Fibroblast of lung (primary cell): ENCODE data around the gene ANO1. TPM values are rescaled to one million over a fixed set of nuclear protein-coding genes. Genes with fewer than 3 reads are reported as not detected.

ENCODE experiments used
- DNase-seq, 2 donors: peaks; one replicate each; pipeline versions ENCODE4 v3.0.0 to v3.0.0-alpha.2; 2010; ENCODE audit warnings: low read depth in 2 of 2
- H2AFZ ChIP-seq: 2 replicates; pipeline ENCODE4 v1.5.1; 2012; ENCODE audit warnings: low read length, control low read depth, inconsistent platforms
- H3K27ac ChIP-seq: 2 replicates; pipeline ENCODE4 v1.5.1; 2011; ENCODE audit warnings: low read length, control low read depth; ENCODE audit not compliant: insufficient read depth
- H3K27me3 ChIP-seq: 2 replicates; pipeline ENCODE4 v1.5.1; 2011; ENCODE audit warnings: mild to moderate bottlenecking, low read length; ENCODE audit not compliant: control insufficient read depth, insufficient read depth
- H3K36me3 ChIP-seq: 2 replicates; pipeline ENCODE4 v1.5.1; 2011; ENCODE audit warnings: low read length; ENCODE audit not compliant: control insufficient read depth, insufficient read depth
- H3K4me1 ChIP-seq: 2 replicates; pipeline ENCODE4 v1.5.1; 2011; ENCODE audit warnings: low read length; ENCODE audit not compliant: control insufficient read depth, insufficient read depth; ENCODE audit errors: extremely low read depth
- H3K4me2 ChIP-seq: 2 replicates; pipeline ENCODE4 v1.5.1; 2011; ENCODE audit warnings: low read length, control low read depth; ENCODE audit not compliant: insufficient read depth; ENCODE audit errors: extremely low read depth
- H3K4me3 ChIP-seq, 4 experiments: fragments of 200-600 bp in 1 of 4; sonication (generic) in 1 of 4; replicated peaks in 1 of 4; 2 replicates each; pipeline ENCODE4 v1.5.1; 2011 to 2016; ENCODE audit warnings: low read length in 4 of 4, low read depth in 3 of 4, mild to moderate bottlenecking in 3 of 4, control low read depth in 2 of 4, inconsistent platforms in 1 of 4, mixed read lengths in 1 of 4; ENCODE audit not compliant: insufficient read depth in 1 of 4; ENCODE audit errors: control extremely low read depth in 1 of 4
- H3K79me2 ChIP-seq: 2 replicates; pipeline ENCODE4 v1.5.1; 2012; ENCODE audit warnings: mild to moderate bottlenecking, low read length, inconsistent platforms; ENCODE audit not compliant: control insufficient read depth, insufficient read depth
- H3K9ac ChIP-seq: 2 replicates; pipeline ENCODE4 v1.5.1; 2011; ENCODE audit warnings: mild to moderate bottlenecking, low read length, control low read depth; ENCODE audit not compliant: insufficient read depth
- H3K9me3 ChIP-seq: 2 replicates; pipeline ENCODE4 v1.5.1; 2012; ENCODE audit warnings: low read depth, low read length; ENCODE audit not compliant: control insufficient read depth, insufficient read depth
- H4K20me1 ChIP-seq: 2 replicates; pipeline ENCODE4 v1.5.1; 2011; ENCODE audit warnings: low read length; ENCODE audit not compliant: control insufficient read depth, insufficient read depth; ENCODE audit errors: extremely low read depth
- CTCF ChIP-seq, 2 donors: IDR thresholded peaks in 1 of 2; conservative IDR thresholded peaks in 1 of 2; 1 replicate in 1 of 2; 2 replicates in 1 of 2; pipeline ENCODE4 v1.5.1; 2011 to 2012; ENCODE audit warnings: low read length in 2 of 2, control low read depth in 1 of 2, inconsistent platforms in 1 of 2, low read depth in 1 of 2, mild to moderate bottlenecking in 1 of 2
- EZH2 ChIP-seq: IDR thresholded peaks from 2 replicates; pipeline ENCODE4 v1.5.1; 2012; ENCODE audit warnings: low read length, control low read depth, mild to moderate bottlenecking; ENCODE audit errors: missing control alignments
- polyA plus RNA-seq, 2 donors: library from polyadenylated mRNA; depleted of rRNA in 1 of 2; stranded (reverse) in 1 of 2; unstranded in 1 of 2; fragments of >200 nt; gene quantifications; 2 replicates each; pipeline ENCODE4 v1.2.1, GENCODE V29; 2011 to 2012; ENCODE audit warnings: missing spikeins in 1 of 2
- total RNA-seq: library from RNA; depleted of rRNA; stranded (reverse); fragments of >200 nt; gene quantifications from 2 replicates; pipeline ENCODE4 v1.2.1, GENCODE V29; 2014

The ANO1 gene
- total and polyA plus RNA-seq, 2 donors (not counting 1 experiment from before 2014, with no cell fraction given) = 0.99 to 4.1 TPM

GRCh38 chr11:70202920-70203750 lies 125.0 kb downstream of the ANO1 start, which contains the start of gene FADD:
Gene FADD (plus strand): TSS chr11:70203296. CDS start chr11:70203460, 164 bp downstream.
- peak; percentile 89 to 90 for DNase-seq
- Histone ChIP-seq H3K27ac (peak within 1 kb of the TSS; percentile 94), H3K79me2 (peaks cover 40% of the 10 kb centered on the region), H3K4me1 (peaks cover 7% of the 10 kb centered on the region), H2AFZ (peak within 1 kb of the TSS; percentile 85), H3K27me3 (no peaks in the 10 kb centered on the region), H3K4me3 (peak within 1 kb of the TSS; percentile 88 to 98 (median 94)), H3K4me2 (peak within 1 kb of the TSS; percentile 97), H3K9ac (peak within 1 kb of the TSS; percentile 95), H4K20me1 (no peaks in the 10 kb centered on the region), H3K9me3 (no peaks in the 10 kb centered on the region), H3K36me3 (peaks cover 13% of the 10 kb centered on the region)
- TF ChIP-seq CTCF (conservative IDR thresholded peaks at IDR 0.05 in 1 of 2, IDR thresholded peaks at IDR 0.05 in 1 of 2; ENCODE audit: low read depth in 1 of 2, low read length in 2 of 2) (no peak), EZH2 (no peak)

GRCh38 chr11:70203751-70204465 lies 125.8 kb downstream of the ANO1 start:
- Histone ChIP-seq H4K20me1 (no peaks in the 10 kb centered on the region), H2AFZ (no peak overlapping the region), H3K79me2 (peaks cover 40% of the 10 kb centered on the region), H3K27me3 (no peaks in the 10 kb centered on the region), H3K9me3 (no peaks in the 10 kb centered on the region), H3K27ac (peak overlapping the region; percentile 94), H3K4me2 (peak overlapping the region; percentile 92), H3K4me1 (peaks cover 7% of the 10 kb centered on the region), H3K9ac (peak overlapping the region; percentile 95), H3K36me3 (peaks cover 16% of the 10 kb centered on the region), H3K4me3 (peak overlapping the region; percentile 88 to 98 (median 94))
- DNase-seq = peak; percentile 77 to 87
- TF ChIP-seq CTCF (conservative IDR thresholded peaks at IDR 0.05 in 1 of 2, IDR thresholded peaks at IDR 0.05 in 1 of 2; ENCODE audit: low read depth in 1 of 2, low read length in 2 of 2) (no peak), EZH2 (no peak)

GRCh38 chr11:70204466-70204799 lies 126.3 kb downstream of the ANO1 start:
- peak overlapping the region; percentile 92 for H3K4me2 ChIP-seq
- no peaks in the 10 kb centered on the region for H4K20me1 ChIP-seq
- H3K27me3 ChIP-seq = no peaks in the 10 kb centered on the region
- no peaks in the 10 kb centered on the region for H3K9me3 ChIP-seq
- TF ChIP-seq EZH2 (no peak), CTCF (conservative IDR thresholded peaks at IDR 0.05 in 1 of 2, IDR thresholded peaks at IDR 0.05 in 1 of 2; ENCODE audit: low read depth in 1 of 2, low read length in 2 of 2) (no peak)
- peaks cover 16% of the 10 kb centered on the region for H3K36me3 ChIP-seq
- peaks cover 7% of the 10 kb centered on the region for H3K4me1 ChIP-seq
- H3K79me2 ChIP-seq = peaks cover 40% of the 10 kb centered on the region
- H3K27ac ChIP-seq = peak overlapping the region; percentile 94
- peak overlapping the region; percentile 88 to 98 (median 94) for H3K4me3 ChIP-seq
- DNase-seq = no peak
- H2AFZ ChIP-seq = no peak overlapping the region
- H3K9ac ChIP-seq = peak overlapping the region; percentile 95
